ENCODE measurements around the gene SCCPDH.
"Not testable (repeated sequence)": the region's sequence is repeated elsewhere in the genome, so short reads cannot be mapped to it uniquely, and the experiment has no call there.

SCCPDH gene

GRCh38 chr1:246801241-246802020 is 77.2 kb downstream of the SCCPDH start:
- DNase-seq: no peak

- no peak for DNase-seq
Observed at GRCh38 chr1:246803373-246803772, 79.2 kb downstream of the SCCPDH start.

GRCh38 chr1:246803883-246804282 is 79.7 kb downstream of the SCCPDH start:
- DNase-seq: no peak

GRCh38 chr1:246805135-246805716 is 81.0 kb downstream of the SCCPDH start:
- no peak for DNase-seq

- DNase-seq: no peak
Observed at GRCh38 chr1:246809473-246809872, 85.3 kb downstream of the SCCPDH start.

- no peak for DNase-seq
Observed at GRCh38 chr1:246811985-246812384, 87.8 kb downstream of the SCCPDH start.

- not testable (repeated sequence) for DNase-seq
Observed at GRCh38 chr1:246813325-246813724, 89.1 kb downstream of the SCCPDH start.

GRCh38 chr1:246814890-246815289 is 90.7 kb downstream of the SCCPDH start:
- no peak for DNase-seq

DNA sequence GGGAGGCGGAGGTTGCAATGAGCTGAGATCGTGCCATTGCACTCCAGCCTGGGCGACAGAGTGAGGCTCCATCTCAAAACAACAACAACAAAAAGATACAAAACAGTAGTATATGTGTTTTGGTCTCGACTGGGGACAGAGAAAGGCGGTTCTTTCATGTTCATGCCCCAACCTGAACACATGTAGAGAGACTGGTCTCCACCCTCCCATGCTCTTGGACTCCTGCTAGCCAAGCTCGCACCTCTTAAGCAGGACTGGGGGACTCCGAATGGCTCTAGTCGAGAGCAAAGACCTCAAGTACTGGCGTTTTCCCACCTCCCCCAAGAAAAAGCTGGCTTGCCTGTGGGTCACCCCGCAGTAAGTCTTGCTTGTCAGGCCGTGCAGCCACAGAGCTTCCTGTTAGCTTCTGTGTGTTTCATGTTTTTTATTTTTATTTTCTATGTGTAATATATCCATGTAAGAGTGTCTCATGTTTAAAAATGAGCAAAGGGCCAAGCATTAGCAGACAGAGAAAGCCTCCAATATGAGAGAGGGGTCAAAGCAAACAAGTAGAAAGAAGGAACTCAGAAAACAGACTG is 91.6 kb downstream of the SCCPDH start:
- peak; percentile 26 for DNase-seq
